Esophagus muscularis mucosa (tissue), 4 donors: ENCODE results near the gene PCID2.

Source experiments
- CTCF ChIP-seq, 3 experiments: fragments of 200-600 bp in 2 of 3; fragments of 450-650 bp in 1 of 3; sonication (generic) in 2 of 3; IDR thresholded peaks; one replicate each; pipeline ENCODE4 v1.5.1; 2017 to 2019; ENCODE audit warnings: antibody characterized with exemption in 3 of 3, mild to moderate bottlenecking in 2 of 3, moderate library complexity in 1 of 3
- EP300 ChIP-seq: sonication (generic); formaldehyde crosslinking; IDR thresholded peaks from one replicate; pipeline ENCODE4 v1.6.1; 2017; ENCODE audit warnings: antibody characterized with exemption
- POLR2A ChIP-seq: fragments of 450-650 bp; IDR thresholded peaks from one replicate; pipeline ENCODE4 v1.6.1; 2017; ENCODE audit warnings: antibody characterized with exemption, moderate library complexity, mild to moderate bottlenecking, low read depth

- TF ChIP-seq CTCF (IDR thresholded peaks at IDR 0.05) (no peak), POLR2A (no peak), EP300 (no peak)
Observed at GRCh38 chr13:113155201-113155600, 53.3 kb downstream of the PCID2 start.
